Uterus (tissue), 2 donors: ENCODE measurements around the gene BRF1.

Source experiments
- POLR2A ChIP-seq, 2 donors: fragments of 450-650 bp; IDR thresholded peaks; one replicate each; pipeline ENCODE4 v1.6.1; 2016; ENCODE audit warnings: antibody characterized with exemption in 2 of 2, mild to moderate bottlenecking in 1 of 2, moderate library complexity in 1 of 2
- TF ChIP-seq, protein P1 (sequence below), 4 experiments: fragments of 200-600 bp in 2 of 4; fragments of 450-650 bp in 2 of 4; sonication (generic) in 2 of 4; IDR thresholded peaks; one replicate each; pipeline ENCODE4 v1.5.1; 2016 to 2019; ENCODE audit warnings: antibody characterized with exemption in 4 of 4, mild to moderate bottlenecking in 2 of 4, moderate library complexity in 1 of 4

DNA sequence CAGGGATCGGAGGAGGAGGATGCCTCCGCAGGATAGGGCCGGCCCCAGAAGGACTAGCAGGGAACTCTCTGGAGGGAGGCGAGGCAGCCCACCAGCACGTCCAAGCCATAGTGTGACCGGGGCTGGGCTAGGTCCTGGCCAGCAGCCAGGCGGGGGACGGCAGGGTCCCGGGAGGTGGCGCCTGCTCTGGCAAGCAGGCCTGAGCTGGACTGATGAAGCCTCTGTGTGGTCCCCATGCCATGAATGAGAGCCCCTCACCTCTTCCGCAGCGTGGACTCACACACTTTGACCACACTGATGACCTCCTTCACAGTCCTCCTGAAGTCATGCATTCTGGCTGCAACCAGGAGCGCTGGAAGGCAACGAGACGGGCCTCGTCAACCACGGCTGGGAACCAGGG lies 72.2 kb downstream of the BRF1 start:
- TF ChIP-seq, protein P1, sequence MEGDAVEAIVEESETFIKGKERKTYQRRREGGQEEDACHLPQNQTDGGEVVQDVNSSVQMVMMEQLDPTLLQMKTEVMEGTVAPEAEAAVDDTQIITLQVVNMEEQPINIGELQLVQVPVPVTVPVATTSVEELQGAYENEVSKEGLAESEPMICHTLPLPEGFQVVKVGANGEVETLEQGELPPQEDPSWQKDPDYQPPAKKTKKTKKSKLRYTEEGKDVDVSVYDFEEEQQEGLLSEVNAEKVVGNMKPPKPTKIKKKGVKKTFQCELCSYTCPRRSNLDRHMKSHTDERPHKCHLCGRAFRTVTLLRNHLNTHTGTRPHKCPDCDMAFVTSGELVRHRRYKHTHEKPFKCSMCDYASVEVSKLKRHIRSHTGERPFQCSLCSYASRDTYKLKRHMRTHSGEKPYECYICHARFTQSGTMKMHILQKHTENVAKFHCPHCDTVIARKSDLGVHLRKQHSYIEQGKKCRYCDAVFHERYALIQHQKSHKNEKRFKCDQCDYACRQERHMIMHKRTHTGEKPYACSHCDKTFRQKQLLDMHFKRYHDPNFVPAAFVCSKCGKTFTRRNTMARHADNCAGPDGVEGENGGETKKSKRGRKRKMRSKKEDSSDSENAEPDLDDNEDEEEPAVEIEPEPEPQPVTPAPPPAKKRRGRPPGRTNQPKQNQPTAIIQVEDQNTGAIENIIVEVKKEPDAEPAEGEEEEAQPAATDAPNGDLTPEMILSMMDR (IDR thresholded peaks at IDR 0.05) = no peak
- no peak for TF ChIP-seq POLR2A (IDR thresholded peaks at IDR 0.05)
